HEK293 (cell line): ENCODE data around the gene FOXP4.
A peak's percentile ranks its signal among the peaks of the same experiment; 100 is the strongest.

Experiments
- GLIS1 ChIP-seq: fragments of 450-650 bp; formaldehyde crosslinking; IDR thresholded peaks from 2 replicates; pipeline ENCODE4 v1.5.1; 2016; ENCODE audit warnings: missing biosample characterization, missing genetic modification characterization
- KLF1 ChIP-seq: fragments of 450-650 bp; formaldehyde crosslinking; IDR thresholded peaks from 2 replicates; pipeline ENCODE4 v1.5.1; 2016; ENCODE audit warnings: missing biosample characterization, missing genetic modification characterization
- OSR2 ChIP-seq: fragments of 450-650 bp; formaldehyde crosslinking; IDR thresholded peaks from 2 replicates; pipeline ENCODE4 v1.5.1; 2016; ENCODE audit warnings: missing biosample characterization, missing genetic modification characterization
- PRDM1 ChIP-seq: fragments of 450-650 bp; formaldehyde crosslinking; IDR thresholded peaks from 2 replicates; pipeline ENCODE4; 2016; ENCODE audit warnings: missing biosample characterization, missing genetic modification characterization
- SP7 ChIP-seq: fragments of 450-650 bp; formaldehyde crosslinking; IDR thresholded peaks from 2 replicates; pipeline ENCODE4 v1.5.1; 2016; ENCODE audit warnings: missing biosample characterization, missing genetic modification characterization
- ZBTB17 ChIP-seq: fragments of 450-650 bp; formaldehyde crosslinking; IDR thresholded peaks from 2 replicates; pipeline ENCODE4 v1.5.1; 2016; ENCODE audit warnings: missing biosample characterization, missing genetic modification characterization
- ZBTB20 ChIP-seq: fragments of 450-650 bp; formaldehyde crosslinking; IDR thresholded peaks from 2 replicates; pipeline ENCODE4 v1.5.1; 2016; ENCODE audit warnings: missing biosample characterization, missing genetic modification characterization
- ZBTB8A ChIP-seq: fragments of 450-650 bp; formaldehyde crosslinking; IDR thresholded peaks from 2 replicates; pipeline ENCODE4 v1.5.1; 2016; ENCODE audit warnings: missing biosample characterization, missing genetic modification characterization
- ZNF157 ChIP-seq: fragments of 450-650 bp; formaldehyde crosslinking; IDR thresholded peaks from 2 replicates; pipeline ENCODE4 v1.5.1; 2016; ENCODE audit warnings: missing biosample characterization, missing genetic modification characterization
- ZNF2 ChIP-seq: fragments of 450-650 bp; formaldehyde crosslinking; IDR thresholded peaks from 2 replicates; pipeline ENCODE4 v1.5.1; 2016; ENCODE audit warnings: missing biosample characterization, missing genetic modification characterization
- ZNF404 ChIP-seq: fragments of 450-650 bp; formaldehyde crosslinking; IDR thresholded peaks from 2 replicates; pipeline ENCODE4 v1.5.1; 2017; ENCODE audit warnings: missing biosample characterization, missing genetic modification characterization
- ZNF555 ChIP-seq: fragments of 450-650 bp; formaldehyde crosslinking; conservative IDR thresholded peaks from 2 replicates; pipeline ENCODE4 v1.5.1; 2017; ENCODE audit warnings: missing biosample characterization, mild to moderate bottlenecking, missing genetic modification characterization, inconsistent platforms
- ZNF561 ChIP-seq: fragments of 450-650 bp; IDR thresholded peaks from 2 replicates; pipeline ENCODE4 v1.5.1; 2018; ENCODE audit warnings: missing biosample characterization, missing genetic modification characterization, borderline replicate concordance
- ZNF600 ChIP-seq: fragments of 450-650 bp; formaldehyde crosslinking; IDR thresholded peaks from 2 replicates; pipeline ENCODE4 v1.5.1; 2016; ENCODE audit warnings: missing biosample characterization, missing genetic modification characterization
- ZNF610 ChIP-seq: fragments of 450-650 bp; formaldehyde crosslinking; IDR thresholded peaks from 2 replicates; pipeline ENCODE4 v1.5.1; 2016; ENCODE audit warnings: missing biosample characterization, missing genetic modification characterization, borderline replicate concordance
- ZNF664 ChIP-seq: fragments of 450-650 bp; formaldehyde crosslinking; IDR thresholded peaks from 2 replicates; pipeline ENCODE4 v1.5.1; 2016; ENCODE audit warnings: missing biosample characterization, missing genetic modification characterization
- ZNF785 ChIP-seq: fragments of 450-650 bp; formaldehyde crosslinking; IDR thresholded peaks from 2 replicates; pipeline ENCODE4 v1.5.1; 2016; ENCODE audit warnings: missing biosample characterization, missing genetic modification characterization
- TF ChIP-seq, protein P1 (sequence below): fragments of 450-650 bp; formaldehyde crosslinking; IDR thresholded peaks from 2 replicates; pipeline ENCODE4 v1.5.1; 2017; ENCODE audit warnings: missing biosample characterization, missing genetic modification characterization
- TF ChIP-seq, protein P2 (sequence below): fragments of 450-650 bp; formaldehyde crosslinking; IDR thresholded peaks from 2 replicates; pipeline ENCODE4 v1.5.1; 2017; ENCODE audit warnings: missing biosample characterization, missing genetic modification characterization
- TF ChIP-seq, protein P3 (sequence below): fragments of 450-650 bp; formaldehyde crosslinking; IDR thresholded peaks from 2 replicates; pipeline ENCODE4 v1.5.1; 2016; ENCODE audit warnings: missing biosample characterization, missing genetic modification characterization, borderline replicate concordance
- TF ChIP-seq, protein P4 (sequence below): fragments of 450-650 bp; formaldehyde crosslinking; IDR thresholded peaks from 2 replicates; pipeline ENCODE4 v1.5.1; 2016; ENCODE audit warnings: missing biosample characterization, missing genetic modification characterization, low read depth
- TF ChIP-seq, protein P5 (sequence below): fragments of 450-650 bp; formaldehyde crosslinking; IDR thresholded peaks from 2 replicates; pipeline ENCODE4 v1.5.1; 2016; ENCODE audit warnings: missing biosample characterization, missing genetic modification characterization
- TF ChIP-seq, protein P6 (sequence below): fragments of 450-650 bp; formaldehyde crosslinking; IDR thresholded peaks from 2 replicates; pipeline ENCODE4 v1.5.1; 2016; ENCODE audit warnings: missing biosample characterization, missing genetic modification characterization
- TF ChIP-seq, protein P7 (sequence below): fragments of 450-650 bp; formaldehyde crosslinking; IDR thresholded peaks from 2 replicates; pipeline ENCODE4 v1.5.1; 2016; ENCODE audit warnings: missing biosample characterization, missing genetic modification characterization
- TF ChIP-seq, protein P8 (sequence below): fragments of 450-650 bp; IDR thresholded peaks from 2 replicates; pipeline ENCODE4 v1.5.1; 2018; ENCODE audit warnings: missing biosample characterization, missing genetic modification characterization

FOXP4 gene

DNA sequence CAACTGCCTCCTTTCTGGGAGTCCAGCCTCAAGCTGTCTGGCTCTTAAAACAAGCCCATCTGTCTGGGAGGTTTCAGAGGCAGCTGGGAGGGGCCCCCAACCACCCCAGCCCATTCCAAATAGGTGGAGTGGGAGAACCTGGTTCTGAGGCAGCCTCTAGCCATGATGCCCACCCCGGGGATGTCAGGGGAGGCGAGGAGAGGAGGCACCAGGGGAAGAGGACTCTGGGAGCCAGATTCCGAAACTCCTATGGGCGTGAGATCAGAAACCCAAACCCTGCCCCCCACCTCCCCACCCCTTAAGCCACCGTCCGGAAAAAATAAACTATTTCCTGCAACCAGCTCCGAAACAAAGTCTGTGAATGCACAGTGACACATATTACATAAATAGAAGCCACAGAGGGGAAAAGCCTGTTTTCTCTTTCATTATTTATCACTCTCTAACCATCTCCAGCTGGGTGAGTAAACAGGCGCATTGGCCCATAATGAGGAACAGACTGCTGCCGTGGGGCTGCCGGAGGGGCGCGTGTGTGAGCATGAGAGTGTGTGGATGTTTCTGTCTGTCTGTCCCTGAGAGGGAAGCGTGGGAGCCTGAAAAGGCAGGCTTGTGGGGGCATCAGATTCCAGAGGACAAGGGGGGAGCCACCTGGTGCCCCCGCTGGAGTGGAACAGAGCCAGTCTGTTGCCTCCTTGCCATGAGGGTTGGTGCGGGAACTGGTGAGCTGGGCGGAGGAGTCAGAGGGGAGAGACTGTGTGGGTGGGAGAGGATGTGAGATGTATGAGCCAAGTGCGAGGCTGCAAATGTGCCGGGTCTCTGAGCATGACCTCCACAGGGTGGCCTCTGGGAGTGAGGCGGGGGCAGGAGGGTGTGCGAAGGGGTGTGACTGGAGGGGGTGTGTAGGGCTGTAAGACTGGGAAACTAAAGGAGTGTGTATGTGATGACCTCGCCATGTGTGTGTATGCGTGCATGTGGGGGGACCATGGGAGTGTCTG, 14.3 kb upstream of the FOXP4 start (continued):
- TF ChIP-seq, protein P1, sequence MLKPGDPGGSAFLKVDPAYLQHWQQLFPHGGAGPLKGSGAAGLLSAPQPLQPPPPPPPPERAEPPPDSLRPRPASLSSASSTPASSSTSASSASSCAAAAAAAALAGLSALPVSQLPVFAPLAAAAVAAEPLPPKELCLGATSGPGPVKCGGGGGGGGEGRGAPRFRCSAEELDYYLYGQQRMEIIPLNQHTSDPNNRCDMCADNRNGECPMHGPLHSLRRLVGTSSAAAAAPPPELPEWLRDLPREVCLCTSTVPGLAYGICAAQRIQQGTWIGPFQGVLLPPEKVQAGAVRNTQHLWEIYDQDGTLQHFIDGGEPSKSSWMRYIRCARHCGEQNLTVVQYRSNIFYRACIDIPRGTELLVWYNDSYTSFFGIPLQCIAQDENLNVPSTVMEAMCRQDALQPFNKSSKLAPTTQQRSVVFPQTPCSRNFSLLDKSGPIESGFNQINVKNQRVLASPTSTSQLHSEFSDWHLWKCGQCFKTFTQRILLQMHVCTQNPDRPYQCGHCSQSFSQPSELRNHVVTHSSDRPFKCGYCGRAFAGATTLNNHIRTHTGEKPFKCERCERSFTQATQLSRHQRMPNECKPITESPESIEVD (tag by site-specific recombination): peak; percentile 76
- TF ChIP-seq, protein P2, sequence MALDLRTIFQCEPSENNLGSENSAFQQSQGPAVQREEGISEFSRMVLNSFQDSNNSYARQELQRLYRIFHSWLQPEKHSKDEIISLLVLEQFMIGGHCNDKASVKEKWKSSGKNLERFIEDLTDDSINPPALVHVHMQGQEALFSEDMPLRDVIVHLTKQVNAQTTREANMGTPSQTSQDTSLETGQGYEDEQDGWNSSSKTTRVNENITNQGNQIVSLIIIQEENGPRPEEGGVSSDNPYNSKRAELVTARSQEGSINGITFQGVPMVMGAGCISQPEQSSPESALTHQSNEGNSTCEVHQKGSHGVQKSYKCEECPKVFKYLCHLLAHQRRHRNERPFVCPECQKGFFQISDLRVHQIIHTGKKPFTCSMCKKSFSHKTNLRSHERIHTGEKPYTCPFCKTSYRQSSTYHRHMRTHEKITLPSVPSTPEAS (tag by site-specific recombination): peak; percentile 58
- no peak for TF ChIP-seq ZNF785 (tag by site-specific recombination)
- no peak for TF ChIP-seq ZNF610 (tag by site-specific recombination)
- peak; percentile 77 for TF ChIP-seq ZNF600 (tag by site-specific recombination)
- TF ChIP-seq, protein P3, sequence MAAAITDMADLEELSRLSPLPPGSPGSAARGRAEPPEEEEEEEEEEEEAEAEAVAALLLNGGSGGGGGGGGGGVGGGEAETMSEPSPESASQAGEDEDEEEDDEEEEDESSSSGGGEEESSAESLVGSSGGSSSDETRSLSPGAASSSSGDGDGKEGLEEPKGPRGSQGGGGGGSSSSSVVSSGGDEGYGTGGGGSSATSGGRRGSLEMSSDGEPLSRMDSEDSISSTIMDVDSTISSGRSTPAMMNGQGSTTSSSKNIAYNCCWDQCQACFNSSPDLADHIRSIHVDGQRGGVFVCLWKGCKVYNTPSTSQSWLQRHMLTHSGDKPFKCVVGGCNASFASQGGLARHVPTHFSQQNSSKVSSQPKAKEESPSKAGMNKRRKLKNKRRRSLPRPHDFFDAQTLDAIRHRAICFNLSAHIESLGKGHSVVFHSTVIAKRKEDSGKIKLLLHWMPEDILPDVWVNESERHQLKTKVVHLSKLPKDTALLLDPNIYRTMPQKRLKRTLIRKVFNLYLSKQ (tag by site-specific recombination): no peak
- TF ChIP-seq ZNF555 (tag by site-specific recombination): no peak
- TF ChIP-seq, protein P4, sequence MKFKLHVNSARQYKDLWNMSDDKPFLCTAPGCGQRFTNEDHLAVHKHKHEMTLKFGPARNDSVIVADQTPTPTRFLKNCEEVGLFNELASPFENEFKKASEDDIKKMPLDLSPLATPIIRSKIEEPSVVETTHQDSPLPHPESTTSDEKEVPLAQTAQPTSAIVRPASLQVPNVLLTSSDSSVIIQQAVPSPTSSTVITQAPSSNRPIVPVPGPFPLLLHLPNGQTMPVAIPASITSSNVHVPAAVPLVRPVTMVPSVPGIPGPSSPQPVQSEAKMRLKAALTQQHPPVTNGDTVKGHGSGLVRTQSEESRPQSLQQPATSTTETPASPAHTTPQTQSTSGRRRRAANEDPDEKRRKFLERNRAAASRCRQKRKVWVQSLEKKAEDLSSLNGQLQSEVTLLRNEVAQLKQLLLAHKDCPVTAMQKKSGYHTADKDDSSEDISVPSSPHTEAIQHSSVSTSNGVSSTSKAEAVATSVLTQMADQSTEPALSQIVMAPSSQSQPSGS (tag by site-specific recombination): peak; percentile 80
- peak; percentile 14; the same call in 1 of the 2 replicates for TF ChIP-seq ZNF157 (tag by site-specific recombination)
- TF ChIP-seq, protein P5, sequence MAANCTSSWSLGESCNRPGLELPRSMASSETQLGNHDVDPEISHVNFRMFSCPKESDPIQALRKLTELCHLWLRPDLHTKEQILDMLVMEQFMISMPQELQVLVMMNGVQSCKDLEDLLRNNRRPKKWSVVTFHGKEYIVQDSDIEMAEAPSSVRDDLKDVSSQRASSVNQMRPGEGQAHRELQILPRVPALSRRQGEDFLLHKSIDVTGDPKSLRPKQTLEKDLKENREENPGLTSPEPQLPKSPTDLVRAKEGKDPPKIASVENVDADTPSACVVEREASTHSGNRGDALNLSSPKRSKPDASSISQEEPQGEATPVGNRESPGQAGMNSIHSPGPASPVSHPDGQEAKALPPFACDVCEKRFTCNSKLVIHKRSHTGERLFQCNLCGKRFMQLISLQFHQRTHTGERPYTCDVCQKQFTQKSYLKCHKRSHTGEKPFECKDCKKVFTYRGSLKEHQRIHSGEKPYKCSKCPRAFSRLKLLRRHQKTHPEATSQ: no peak
- TF ChIP-seq, protein P6, sequence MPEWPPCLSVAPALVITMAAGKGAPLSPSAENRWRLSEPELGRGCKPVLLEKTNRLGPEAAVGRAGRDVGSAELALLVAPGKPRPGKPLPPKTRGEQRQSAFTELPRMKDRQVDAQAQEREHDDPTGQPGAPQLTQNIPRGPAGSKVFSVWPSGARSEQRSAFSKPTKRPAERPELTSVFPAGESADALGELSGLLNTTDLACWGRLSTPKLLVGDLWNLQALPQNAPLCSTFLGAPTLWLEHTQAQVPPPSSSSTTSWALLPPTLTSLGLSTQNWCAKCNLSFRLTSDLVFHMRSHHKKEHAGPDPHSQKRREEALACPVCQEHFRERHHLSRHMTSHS (tag by site-specific recombination): 0 out of 2 replicates have a peak, but pooled peaks have one; percentile 55
- TF ChIP-seq, protein P7, sequence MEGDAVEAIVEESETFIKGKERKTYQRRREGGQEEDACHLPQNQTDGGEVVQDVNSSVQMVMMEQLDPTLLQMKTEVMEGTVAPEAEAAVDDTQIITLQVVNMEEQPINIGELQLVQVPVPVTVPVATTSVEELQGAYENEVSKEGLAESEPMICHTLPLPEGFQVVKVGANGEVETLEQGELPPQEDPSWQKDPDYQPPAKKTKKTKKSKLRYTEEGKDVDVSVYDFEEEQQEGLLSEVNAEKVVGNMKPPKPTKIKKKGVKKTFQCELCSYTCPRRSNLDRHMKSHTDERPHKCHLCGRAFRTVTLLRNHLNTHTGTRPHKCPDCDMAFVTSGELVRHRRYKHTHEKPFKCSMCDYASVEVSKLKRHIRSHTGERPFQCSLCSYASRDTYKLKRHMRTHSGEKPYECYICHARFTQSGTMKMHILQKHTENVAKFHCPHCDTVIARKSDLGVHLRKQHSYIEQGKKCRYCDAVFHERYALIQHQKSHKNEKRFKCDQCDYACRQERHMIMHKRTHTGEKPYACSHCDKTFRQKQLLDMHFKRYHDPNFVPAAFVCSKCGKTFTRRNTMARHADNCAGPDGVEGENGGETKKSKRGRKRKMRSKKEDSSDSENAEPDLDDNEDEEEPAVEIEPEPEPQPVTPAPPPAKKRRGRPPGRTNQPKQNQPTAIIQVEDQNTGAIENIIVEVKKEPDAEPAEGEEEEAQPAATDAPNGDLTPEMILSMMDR: no peak
- peak; percentile 77 for TF ChIP-seq OSR2
- TF ChIP-seq, protein P8, sequence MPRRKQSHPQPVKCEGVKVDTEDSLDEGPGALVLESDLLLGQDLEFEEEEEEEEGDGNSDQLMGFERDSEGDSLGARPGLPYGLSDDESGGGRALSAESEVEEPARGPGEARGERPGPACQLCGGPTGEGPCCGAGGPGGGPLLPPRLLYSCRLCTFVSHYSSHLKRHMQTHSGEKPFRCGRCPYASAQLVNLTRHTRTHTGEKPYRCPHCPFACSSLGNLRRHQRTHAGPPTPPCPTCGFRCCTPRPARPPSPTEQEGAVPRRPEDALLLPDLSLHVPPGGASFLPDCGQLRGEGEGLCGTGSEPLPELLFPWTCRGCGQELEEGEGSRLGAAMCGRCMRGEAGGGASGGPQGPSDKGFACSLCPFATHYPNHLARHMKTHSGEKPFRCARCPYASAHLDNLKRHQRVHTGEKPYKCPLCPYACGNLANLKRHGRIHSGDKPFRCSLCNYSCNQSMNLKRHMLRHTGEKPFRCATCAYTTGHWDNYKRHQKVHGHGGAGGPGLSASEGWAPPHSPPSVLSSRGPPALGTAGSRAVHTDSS (tag by site-specific recombination): no peak
- peak; percentile 54; the same call in 1 of the 2 replicates for TF ChIP-seq GLIS1
- TF ChIP-seq SP7: peak; percentile 86
- no peak for TF ChIP-seq ZNF664 (tag by site-specific recombination)
- TF ChIP-seq ZNF2: peak; percentile 31; the same call in 1 of the 2 replicates
- TF ChIP-seq ZBTB17 (tag by site-specific recombination): 0 out of 2 replicates have a peak, but pooled peaks have one; percentile 35
- peak; percentile 70 for TF ChIP-seq ZBTB8A
- no peak for TF ChIP-seq ZNF404 (tag by site-specific recombination)
- peak; percentile 98 for TF ChIP-seq KLF1 (tag by site-specific recombination)
- TF ChIP-seq PRDM1 (tag by site-specific recombination): peak; percentile 40; the same call in 1 of the 2 replicates
- peak; percentile 53; the same call in 1 of the 2 replicates for TF ChIP-seq ZBTB20 (tag by site-specific recombination)
- TF ChIP-seq ZNF561 (tag by site-specific recombination): 0 out of 2 replicates have a peak, but pooled peaks have one; percentile 18
